GM12892 (cell line): Measurements from ENCODE around the gene SPNS2.

Experiments used
- POLR2A ChIP-seq: IDR thresholded peaks from 2 replicates; pipeline ENCODE4 v1.6.1; 2011; ENCODE audit warnings: low read depth, low read length, control low read depth
- POLR2AphosphoS5 ChIP-seq: IDR thresholded peaks from 2 replicates; pipeline ENCODE4 v1.6.1; 2011; ENCODE audit warnings: low read depth, low read length, control low read depth
- TAF1 ChIP-seq: IDR thresholded peaks from 2 replicates; pipeline ENCODE4 v1.6.1; 2011; ENCODE audit warnings: low read depth, mild to moderate bottlenecking, control low read depth, low read length, borderline replicate concordance

GRCh38 chr17:4551796-4552525, 53.3 kb downstream of the SPNS2 start:
- TF ChIP-seq POLR2A (no peak), POLR2AphosphoS5 (no peak), TAF1 (no peak)
